Measurements from ENCODE around the gene CYP19A1. TPM values are rescaled to one million over a fixed set of nuclear protein-coding genes. Genes with fewer than 3 reads are reported as not detected.
"Not testable (repeated sequence)": the region's sequence is repeated elsewhere in the genome, so short reads cannot be mapped to it uniquely, and the experiment has no call there.

CYP19A1 gene
- polyA plus RNA-seq, 3 donors = 0.21 to 0.39 TPM; not detected in 1

DNA sequence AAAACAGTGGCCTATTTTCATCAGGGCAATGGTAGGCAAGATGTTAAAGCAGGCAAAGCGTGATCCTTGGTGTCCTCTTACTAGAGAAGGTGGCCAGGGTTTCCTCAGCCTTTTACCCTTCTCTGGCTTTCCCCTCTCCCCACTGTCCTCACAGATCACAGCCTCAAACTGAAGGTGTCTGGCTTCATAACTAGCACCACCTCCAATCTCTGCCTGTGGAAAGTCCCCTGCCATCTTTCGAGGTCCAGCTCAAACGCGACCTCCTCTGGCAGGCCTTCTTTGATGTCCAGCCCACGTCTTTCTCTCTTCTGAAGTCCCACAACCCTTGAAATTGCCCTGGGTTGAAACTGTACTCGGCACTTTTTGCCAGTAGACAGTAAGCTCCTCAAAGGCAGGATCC is 35.9 kb downstream of the CYP19A1 start:
- DNase-seq (ENCODE audit: low read depth in 3 of 3, low spot score in 2 of 3) = no peak

DNA sequence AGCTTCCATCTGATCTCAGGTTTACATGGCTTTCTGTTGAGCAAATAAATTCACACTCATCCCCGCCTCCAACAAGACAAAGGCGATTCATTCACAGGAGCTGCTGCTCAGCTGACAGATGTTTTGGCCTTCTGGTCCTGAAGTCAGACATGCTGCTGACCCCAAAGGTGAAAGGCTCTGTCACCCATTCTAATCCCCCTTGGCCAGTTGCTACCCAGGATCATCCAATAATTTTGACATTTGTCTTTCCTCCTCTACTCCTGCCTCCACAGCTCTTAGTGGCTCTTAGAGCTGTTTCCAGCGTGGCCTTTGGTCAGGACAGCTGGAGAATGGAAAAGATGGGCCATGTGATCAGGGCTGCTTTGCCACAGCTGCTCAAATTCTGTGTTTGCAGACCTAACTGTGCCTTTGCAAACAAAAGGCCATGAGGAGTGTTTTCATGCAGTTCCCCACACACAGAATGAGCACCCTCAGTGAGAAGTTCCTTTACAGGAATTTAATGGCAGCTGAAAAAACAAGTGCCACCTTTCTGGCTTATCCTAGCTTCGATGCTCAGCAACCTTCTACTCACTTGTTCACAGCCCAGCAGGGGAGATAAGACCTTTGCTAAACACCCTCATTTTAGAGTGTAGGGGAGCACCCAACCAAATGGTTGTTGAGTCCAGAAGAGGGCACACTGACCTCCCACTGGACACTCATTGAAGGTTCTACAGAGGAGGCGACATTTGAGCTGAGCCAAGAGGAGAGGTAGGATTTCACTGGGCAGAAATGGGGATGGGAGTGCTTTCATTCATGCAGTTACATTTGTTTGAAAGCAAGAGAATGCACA is 39.0 kb downstream of the CYP19A1 start:
- DNase-seq (ENCODE audit: low read depth in 3 of 3, low spot score in 2 of 3) = no peak

- no peak for DNase-seq (ENCODE audit: low read depth in 3 of 3, low spot score in 2 of 3)
Measured at GRCh38 chr15:51298620-51299019, 39.8 kb downstream of the CYP19A1 start.

DNA sequence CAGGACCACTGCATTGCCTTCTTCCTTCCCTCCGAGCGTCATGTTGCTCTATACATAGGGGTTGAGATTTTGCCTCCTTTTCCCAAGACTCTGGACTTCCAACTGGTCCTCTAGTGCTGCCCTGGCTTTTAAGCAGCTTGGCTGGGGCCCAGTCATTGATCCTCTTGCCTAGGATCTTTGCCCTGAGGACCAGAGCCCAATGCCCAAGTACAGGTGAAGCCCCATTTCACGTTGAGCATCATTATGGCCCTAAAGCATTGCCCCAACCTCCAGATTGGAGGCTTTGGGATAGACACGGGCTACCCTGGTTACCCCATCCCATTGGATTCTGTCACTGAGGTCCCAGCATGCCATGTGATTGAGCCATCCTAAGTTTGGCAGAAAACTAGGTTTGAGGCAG is 47.7 kb downstream of the CYP19A1 start:
- DNase-seq (ENCODE audit: low read depth in 3 of 3, low spot score in 2 of 3) = no peak

- DNase-seq (ENCODE audit: low read depth in 3 of 3, low spot score in 2 of 3) = no peak
Measured at GRCh38 chr15:51289290-51289689, 49.1 kb downstream of the CYP19A1 start.

GRCh38 chr15:51288143-51289065 is 50.0 kb downstream of the CYP19A1 start:
- no peak for DNase-seq (ENCODE audit: low read depth in 3 of 3, low spot score in 2 of 3)

- no peak for DNase-seq (ENCODE audit: low read depth in 3 of 3, low spot score in 2 of 3)
Measured at GRCh38 chr15:51286816-51287215, 51.6 kb downstream of the CYP19A1 start.

DNA sequence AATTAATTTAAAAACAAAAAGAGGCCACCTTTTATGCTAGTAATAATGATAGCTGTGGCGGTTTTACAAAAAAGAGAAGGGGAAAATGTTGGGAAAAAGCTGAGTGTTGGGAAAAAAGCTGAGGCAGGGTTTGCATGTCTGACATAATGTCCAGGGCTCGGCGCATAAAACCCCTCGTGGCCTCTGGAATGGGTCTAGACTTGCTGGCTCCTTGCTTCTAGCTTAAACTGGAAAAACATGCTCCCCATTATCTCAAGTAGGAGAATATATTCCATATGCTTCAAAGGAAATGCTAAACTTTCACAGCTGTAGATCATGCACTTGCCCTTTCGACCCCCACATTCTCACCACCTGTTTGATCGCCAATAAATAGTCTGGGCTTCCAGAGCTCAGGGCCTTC is 53.0 kb downstream of the CYP19A1 start:
- no peak for DNase-seq (ENCODE audit: low read depth in 3 of 3, low spot score in 2 of 3)

DNA sequence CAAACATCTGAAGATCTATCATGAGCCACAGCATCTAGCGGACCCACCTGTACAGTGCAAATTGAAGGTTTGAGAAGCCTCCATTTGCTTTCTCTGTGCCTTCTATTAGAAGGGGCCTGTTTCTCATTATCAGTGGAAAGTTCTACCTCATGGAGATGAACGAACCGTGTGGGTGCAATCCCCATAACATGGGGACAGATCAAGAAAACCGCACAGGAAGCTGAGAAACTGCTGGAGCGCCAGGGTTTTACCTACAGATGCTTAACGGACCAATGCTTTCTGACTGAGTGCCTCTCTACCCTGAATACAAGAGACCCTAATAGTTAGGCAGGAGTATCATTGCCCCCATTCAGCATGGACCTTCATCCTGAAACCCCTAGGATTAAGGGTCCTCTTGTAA is 53.5 kb downstream of the CYP19A1 start:
- no peak for DNase-seq (ENCODE audit: low read depth in 3 of 3, low spot score in 2 of 3)

DNA sequence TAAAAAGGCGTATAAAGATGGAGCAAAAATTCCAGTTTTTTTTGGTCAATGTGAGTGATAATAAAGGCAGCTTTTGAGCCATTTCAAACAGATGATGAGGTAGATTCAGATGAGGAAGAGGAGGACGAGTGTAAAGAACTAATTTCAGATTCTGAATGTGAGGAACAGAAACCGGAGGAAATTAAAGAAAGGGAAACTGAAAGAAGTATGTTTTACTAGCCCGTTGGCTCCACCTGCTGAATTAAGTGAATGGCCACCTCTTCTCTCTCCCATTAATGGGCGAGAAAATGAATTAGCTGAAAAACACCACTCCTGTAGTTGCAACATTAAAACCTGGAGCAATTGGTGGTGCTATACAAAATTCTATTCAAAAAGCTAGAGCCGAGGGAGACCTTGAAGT is 55.4 kb downstream of the CYP19A1 start:
- no peak for DNase-seq (ENCODE audit: low read depth in 3 of 3, low spot score in 2 of 3)

DNA sequence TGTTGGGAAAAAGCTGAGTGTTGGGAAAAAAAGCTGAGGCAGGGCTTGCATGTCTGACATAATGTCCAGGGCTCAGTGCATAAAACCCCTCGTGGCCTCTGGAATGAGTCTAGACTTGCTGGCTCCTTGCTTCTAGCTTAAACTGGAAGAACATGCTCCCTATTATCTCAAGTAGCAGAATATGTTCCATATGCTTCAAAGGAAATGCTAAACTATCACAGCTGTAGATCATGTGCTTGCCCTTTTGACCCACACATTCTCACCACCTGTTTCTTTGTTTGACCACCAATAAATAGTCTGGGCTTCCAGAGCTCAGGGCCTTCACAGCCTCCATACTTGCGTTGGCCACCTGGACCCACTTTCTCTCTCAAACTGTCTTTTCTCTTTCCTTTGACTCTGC is 56.2 kb downstream of the CYP19A1 start:
- DNase-seq (ENCODE audit: low read depth in 3 of 3, low spot score in 2 of 3) = not testable (repeated sequence)

- DNase-seq (ENCODE audit: low read depth in 3 of 3, low spot score in 2 of 3) = no peak
Measured at GRCh38 chr15:51281368-51281967, 56.9 kb downstream of the CYP19A1 start.

- DNase-seq (ENCODE audit: low read depth in 3 of 3, low spot score in 2 of 3) = no peak
Measured at GRCh38 chr15:51280838-51281237, 57.6 kb downstream of the CYP19A1 start.

GRCh38 chr15:51279391-51279790 is 59.0 kb downstream of the CYP19A1 start:
- DNase-seq (ENCODE audit: low read depth in 3 of 3, low spot score in 2 of 3) = no peak

DNA sequence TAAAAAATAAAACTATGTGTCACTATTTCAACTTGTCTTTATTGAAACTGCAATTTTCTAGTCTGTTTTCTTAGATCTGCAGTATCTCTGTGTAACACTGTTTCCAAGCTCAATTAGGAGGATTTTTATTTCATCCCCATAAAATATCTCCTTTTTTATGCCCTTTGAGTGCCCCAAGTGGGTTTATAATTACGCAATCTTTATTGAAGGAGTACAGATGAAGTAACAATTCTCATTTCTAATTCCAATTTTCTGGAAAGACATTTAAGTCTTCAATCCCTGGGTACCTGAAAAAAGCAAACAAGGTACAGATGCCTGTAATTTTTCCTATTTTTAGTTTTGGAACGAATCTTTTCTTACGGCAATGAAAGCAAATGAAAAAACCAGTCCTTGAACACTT is 61.3 kb downstream of the CYP19A1 start:
- DNase-seq (ENCODE audit: low read depth in 3 of 3, low spot score in 2 of 3) = no peak

- DNase-seq (ENCODE audit: low read depth in 3 of 3, low spot score in 2 of 3) = no peak
Measured at GRCh38 chr15:51274956-51275355, 63.4 kb downstream of the CYP19A1 start.

DNA sequence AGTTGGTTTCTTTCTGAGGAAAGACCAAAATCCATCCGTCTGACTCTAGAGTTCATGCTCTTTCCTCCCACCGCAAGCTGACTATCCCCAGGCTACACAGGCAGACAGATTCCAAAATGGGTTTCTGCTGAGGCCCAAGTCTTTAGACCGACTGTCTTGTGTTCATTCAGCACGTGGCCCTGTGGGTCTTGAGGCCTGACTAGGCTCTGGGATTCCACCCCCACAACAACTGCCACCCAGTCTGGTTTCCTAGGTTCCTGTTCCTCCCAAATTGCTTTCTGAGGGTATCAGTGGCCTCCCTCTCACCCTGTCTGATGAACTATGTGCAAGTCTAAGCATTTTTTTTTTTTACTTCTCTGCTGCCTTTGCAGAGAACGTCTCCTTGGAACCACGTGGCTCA is 67.7 kb downstream of the CYP19A1 start:
- DNase-seq (ENCODE audit: low read depth in 3 of 3, low spot score in 2 of 3) = no peak

GRCh38 chr15:51269496-51269895 is 68.9 kb downstream of the CYP19A1 start:
- DNase-seq (ENCODE audit: low read depth in 3 of 3, low spot score in 2 of 3) = no peak

DNA sequence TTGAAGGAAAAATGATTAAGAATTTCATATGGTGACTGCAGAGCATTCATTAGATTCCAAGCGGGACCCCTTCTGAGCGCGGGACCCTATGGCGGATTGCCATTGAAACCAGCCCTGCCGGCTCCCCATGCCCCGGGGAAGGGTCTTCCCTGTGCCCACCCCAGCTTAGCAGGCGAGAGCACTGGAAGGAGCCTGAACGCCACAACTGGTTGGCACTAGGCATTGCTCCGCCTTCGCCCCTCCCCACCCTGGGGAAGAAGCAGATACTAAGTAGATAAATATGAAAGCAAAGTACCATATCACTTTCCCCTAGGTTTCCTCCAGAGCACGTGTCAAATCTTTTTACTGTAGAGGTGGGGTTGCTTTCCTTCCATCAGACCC is 70.7 kb downstream of the CYP19A1 start:
- no peak for DNase-seq (ENCODE audit: low read depth in 3 of 3, low spot score in 2 of 3)

DNA sequence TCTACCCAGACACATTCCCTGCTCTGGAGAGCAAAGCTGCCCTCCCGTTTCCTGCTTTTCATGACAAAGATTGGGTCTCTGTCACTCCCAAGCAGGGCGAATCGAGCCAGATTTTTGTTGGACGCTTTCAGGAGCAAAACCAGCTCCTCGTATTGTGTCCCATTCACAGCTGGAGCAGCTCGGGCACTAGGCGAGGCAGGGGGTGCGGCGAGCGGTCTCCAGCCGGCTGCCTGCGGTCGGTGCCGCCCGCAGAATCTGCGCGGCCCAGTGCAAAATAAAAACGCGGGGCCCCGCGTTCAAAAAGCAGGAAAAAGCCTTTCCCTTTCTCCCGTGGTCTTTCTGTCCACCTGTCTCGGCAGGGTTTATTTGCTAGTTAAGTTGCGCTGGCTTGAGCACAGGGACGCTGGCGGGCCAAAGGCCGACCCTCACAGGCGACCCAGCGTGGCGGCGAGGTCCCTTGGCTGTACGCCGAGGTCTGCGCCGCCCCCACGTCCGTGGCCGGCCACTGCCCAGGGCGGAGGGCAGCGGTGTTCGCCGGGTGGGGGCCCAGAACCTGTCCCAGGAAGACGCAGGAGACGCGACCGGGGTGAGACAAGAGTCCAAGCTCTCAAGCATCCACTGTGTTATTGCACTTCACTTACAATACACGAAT is 71.2 kb downstream of the CYP19A1 start:
- DNase-seq (ENCODE audit: low read depth in 3 of 3, low spot score in 2 of 3) = no peak

- no peak for DNase-seq (ENCODE audit: low read depth in 3 of 3, low spot score in 2 of 3)
Measured at GRCh38 chr15:51266656-51267050, 71.7 kb downstream of the CYP19A1 start.
